NCI-H82 treated with DMSO at 0.1 percent for 48 hours (cell line): ENCODE measurements around the gene DIDO1.
A peak's percentile ranks its signal among the peaks of the same experiment; 100 is the strongest.

ENCODE experiments used
- DNase-seq: peaks from one replicate; lab custom pipeline; 2025; ENCODE audit not compliant: unreplicated experiment; lab: John Stamatoyannopoulos, UW

The DIDO1 gene

DNA sequence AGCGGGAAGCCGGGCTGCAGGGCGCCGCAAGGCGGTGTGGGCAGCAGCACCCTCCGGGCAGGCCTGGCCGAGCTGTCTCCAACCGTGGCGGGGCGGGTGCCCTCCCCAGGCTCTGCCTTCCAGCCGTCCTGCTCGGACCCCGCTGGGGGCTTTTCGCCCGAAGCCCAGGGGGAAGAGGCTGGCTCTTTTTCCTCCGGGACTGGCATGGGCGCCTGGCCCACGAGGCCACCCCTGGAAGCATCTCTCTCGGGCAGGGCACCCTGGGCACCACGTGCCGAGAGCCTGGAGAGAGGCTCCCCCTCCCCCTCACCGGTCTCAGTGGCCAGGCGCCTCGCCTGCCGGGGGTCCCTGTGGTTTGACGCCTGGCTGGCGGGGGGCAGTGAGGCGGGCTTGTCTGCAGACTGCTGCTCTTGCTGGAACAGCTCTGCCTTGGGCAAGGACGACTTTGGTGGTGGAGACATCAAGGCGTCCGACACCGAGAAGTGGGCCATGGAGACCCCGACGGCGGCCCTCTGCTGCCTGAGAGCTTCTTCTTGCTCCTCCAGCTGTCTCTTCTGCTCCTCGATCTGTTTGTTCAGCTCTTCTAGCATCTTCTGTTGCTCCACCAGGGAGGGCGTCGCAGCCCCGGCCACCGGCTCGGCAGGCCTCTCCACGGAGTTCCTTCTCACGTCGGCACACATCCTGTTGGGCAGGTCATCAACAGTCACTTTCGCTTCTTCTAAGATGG lies 45.2 kb downstream of the DIDO1 start:
- no peak for DNase-seq

DNA sequence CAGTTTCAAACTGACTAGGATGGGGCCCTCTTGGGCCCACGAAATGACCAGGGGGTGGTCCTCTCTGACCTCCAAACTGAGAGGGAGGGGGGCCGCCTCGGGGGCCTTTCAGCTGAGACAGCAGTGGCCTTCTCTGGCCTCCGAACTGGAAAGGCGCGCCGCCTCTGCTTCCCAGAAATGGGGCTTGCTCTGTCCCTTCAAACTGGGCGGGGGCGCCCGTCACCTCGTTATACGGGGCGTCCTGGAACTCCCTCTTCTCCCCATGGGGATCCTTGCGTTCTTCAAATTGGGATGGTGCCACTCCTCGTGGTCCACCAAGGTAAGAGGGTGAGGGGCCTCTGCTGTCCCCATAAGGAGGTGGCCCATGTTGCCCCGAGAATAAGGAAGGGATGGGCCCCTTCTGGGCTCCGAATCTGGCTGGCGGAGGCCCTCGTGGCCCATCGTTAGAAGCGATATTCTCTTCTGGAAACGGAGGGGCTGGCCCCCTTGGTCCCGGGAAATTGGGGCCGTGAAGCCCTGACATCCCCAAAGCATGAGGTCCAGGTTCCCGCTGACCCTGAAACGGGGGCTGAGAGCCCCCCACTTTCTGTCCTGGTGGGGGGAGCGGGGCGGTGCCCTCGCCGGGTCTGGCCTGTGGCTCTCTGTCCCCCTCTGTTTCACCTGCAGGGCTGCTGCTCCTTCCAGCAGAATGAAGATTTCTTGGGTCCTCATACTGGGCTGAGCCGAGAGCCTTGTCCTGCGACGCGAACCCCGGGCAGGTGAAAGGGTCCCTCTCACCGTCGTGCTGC lies 46.0 kb downstream of the DIDO1 start:
- no peak for DNase-seq

- DNase-seq: no peak
These were observed 46.8 kb downstream of the DIDO1 start for GRCh38 chr20:62879275-62880146.

DNA sequence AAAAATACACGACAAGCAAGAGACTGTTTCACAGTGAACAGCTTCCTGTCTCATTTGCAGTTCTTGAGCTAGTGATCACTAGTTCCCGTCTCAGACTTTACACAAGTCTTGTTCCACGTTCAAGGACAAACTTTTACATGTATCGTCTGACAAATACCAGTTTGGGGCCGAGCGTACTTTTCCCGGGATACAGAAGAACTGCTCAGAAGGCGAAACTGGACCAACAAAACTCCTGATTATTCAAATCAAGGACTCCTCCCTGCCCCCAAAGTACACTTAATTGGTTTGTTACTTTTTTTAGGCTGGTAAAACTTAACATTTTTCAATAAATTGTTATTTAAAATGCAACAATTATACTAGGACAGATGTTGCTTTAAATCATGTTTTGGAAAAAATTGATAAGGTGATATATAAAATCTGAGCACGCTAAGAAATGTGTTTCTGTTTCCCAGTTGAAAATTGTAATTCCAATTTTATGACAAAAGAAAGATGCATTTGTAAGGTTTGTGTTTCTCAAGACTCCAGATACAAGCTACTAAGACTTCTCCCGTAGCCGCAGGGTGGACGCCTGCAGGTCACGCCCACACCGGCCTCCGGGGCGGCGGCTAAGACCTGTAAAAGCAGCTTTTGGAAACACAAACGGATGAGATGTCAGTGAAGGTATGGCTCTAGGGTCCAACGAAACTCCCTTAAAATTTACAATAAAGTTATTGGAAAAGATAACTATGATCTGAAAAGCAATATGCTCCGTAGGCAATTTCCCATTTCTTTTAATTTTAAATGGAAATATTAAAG lies 47.9 kb downstream of the DIDO1 start:
- DNase-seq: no peak

GRCh38 chr20:62876902-62877816 lies 49.1 kb downstream of the DIDO1 start:
- DNase-seq: no peak

DNA sequence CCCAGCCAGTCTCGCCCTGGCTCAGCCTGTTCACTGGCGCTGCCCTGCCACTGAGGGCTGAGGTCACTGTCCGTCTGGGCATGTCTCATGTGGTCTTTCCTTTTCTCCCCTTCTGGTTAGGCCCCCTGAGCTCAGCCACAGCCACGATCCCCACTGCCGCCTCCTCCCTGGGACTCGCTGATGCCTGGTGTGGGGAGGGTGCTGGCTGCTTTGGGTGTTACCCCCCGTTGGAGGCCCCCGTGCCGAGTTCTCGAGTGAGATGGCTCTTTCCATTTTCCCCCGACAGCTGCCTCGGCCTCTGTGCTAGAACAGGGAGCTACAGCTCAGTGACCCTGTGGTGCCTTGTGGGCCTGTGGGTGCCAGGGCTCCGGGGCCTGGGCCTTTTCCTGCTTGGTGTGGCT lies 49.8 kb downstream of the DIDO1 start:
- DNase-seq: no peak

DNA sequence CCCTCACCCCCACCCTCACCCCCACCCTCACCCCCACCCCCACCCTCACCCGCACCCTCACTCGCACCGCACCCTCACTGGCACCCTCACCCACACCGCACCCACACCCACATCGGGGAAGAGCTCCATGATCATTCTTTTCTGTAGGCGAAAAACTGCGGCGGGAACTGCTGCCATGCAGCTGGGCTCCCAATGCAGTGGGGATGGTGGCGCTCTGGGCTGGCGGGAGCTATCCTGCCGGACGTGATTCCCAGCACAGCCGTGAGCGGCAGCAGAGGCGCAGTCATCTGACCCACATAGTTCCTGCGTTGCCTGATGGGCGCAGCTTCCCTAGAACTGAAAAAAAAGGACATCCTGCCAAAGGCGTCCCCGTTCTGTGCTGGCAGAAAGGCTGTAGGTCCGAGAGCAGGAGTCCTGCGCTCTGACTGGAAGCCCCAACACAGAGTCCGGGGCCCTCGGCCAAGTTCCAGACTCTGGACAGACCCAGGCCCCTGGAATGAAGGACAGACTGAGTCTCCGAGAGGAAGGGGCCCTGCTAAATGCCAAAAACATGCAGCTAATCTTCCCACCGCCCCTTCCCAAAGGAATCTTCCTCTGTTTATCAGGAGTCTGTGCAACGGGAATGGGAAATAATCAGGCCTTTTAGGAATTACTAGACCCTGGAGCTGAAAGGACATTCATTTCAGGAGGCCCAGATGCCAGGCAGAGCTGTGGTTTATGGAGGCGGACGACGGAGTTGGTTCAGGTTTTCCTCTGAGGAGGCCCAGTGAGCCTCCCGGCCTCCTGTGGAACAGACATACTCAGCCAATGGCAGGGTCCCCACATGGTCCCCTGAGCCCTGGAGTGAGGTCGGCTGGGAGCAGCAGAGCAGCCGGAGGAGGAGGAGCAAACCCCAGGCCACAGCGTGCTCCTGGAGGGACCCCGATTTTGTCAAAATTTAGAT lies 50.6 kb downstream of the DIDO1 start:
- DNase-seq: peak; percentile 31

GRCh38 chr20:62874964-62875344 lies 51.4 kb downstream of the DIDO1 start:
- DNase-seq: no peak

DNA sequence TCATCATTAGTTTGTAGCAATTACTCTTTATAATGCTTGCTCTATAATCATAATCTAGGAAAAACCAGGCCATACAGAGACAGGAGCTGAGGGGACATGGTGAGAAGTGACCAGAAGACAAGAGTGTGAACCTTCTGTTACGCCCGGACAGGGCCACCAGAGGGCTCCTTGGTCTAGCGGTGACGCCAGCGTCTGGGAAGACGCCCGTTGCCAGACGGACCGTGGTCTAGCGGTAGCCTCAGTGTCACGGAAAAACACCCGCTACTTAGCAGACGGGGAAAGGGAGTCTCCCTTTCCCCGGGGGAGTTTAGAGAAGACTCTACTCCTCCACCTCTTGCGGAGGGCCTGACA lies 52.6 kb downstream of the DIDO1 start:
- peak; percentile 3 for DNase-seq

DNA sequence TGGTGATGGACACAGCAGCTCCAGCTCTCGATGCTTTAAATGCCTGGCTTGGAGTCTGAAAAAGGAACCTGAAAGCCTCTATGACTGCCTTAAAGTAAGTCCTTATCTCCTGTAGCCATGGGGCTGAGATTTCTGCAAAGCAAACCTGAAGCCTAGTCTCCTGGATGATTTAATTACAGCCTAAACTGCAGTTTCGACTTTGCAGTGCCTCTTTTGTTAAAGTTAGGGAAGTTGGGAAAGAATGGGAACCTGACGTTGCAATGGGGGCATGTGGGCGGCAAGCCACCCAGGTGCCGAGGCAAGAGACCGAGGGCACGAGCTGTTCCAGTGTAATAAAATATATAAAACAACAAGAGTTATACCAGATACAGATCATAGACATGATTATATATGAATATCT lies 53.0 kb downstream of the DIDO1 start:
- no peak for DNase-seq

- no peak for DNase-seq
These were observed 53.4 kb downstream of the DIDO1 start for GRCh38 chr20:62872862-62873261.

DNA sequence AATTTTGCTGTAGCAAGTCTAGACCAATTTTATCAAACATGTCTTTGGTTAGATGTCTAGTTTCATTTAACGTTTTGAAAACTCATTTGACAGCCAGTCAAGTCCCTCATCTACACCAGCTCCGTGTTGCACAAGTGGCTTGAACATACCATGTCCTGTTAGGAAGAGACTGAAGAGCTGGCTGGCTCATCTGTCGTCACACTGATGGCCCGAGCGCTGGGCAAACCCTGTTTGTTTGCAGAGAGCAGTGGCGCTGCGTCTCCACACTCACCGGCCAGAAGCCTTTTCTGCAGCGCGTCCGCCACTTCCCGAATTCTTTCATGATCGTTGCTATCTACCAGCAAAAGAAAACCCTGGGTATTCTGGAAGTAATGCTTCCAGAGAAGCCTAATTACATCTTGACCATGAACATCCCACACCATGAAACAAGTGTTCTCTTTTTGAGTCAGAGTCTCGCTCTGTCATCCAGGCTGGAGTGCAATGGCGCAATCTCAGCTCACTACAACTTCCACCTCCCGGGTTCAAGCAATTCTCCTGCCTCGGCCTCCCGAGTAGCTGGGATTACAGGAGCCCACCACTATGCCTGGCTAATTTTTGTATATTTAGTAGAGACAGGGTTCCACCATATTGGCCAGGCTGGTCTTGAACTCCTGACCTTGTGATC lies 54.0 kb downstream of the DIDO1 start:
- no peak for DNase-seq

GRCh38 chr20:62864207-62864606 lies 62.1 kb downstream of the DIDO1 start:
- DNase-seq: no peak

GRCh38 chr20:62861726-62862336 lies 64.5 kb downstream of the DIDO1 start, which contains the start of gene TCFL5:
Gene TCFL5 (minus strand): TSS chr20:62861822. CDS start chr20:62861670, 152 bp downstream.
- DNase-seq: peak; percentile 38

DNA sequence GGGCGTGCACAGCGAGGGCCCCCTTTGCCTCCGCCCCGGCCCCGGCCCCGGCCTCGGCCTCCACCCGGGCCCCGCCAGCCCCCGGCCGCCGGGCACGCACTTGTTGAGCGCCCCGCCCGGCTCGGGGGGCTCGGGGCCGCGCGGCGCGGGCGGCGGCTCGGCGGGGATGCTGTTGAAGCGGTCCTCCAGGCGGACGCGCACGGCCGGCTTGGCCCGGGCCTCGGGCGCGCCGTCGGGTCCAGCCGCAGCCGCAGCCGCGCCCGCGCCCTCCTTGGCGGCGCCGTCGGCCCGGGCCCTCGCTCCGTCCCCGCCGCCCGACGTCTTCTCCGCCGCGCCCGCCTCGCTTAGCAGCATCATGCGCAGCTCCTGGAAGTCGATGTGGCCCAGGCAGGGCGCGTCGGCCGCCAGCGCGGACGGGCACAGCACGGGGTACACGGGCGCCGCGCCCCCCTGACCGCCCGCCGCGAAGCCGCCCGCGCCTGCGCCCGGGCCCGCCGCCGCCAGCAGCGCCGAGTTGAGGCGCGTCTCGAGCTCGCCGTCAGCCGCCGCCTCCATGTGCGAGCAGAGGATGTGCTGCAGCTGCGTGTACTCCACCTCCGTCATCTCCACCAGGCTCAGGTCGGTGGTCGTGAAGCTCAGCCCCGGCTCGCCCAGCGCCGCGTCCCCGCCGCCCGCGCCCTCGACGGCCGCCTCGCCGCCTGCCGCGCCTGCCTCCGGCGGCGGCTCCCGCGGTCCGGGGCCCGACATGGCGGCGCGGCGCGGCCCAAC lies 65.2 kb downstream of the DIDO1 start:
- no peak for DNase-seq

DNA sequence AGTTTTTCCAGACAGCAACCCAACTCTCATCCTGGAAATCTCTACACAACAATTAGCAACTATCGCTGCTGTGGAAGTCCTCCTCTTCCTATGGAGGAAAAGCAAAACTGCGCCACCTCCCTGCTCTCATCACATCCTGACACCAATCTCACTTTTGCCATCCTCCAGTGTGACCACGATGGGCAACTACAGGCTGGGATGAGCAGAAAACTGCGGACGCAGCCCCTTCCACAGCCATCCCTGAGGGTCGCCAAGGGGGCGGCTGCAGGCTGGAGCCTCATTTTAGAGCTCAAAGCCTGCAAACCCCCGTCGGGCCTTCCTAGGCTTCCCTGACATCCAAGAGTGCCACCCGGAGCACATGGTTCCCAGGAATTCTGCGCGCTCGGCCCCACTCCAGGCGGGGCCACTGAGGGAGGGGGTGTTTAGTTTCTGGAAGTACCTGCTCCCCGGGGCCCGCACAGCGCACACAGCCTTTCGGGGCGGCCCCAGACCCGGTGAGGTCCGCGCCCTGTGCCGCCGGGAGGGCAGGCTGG lies 65.8 kb downstream of the DIDO1 start:
- no peak for DNase-seq

DNA sequence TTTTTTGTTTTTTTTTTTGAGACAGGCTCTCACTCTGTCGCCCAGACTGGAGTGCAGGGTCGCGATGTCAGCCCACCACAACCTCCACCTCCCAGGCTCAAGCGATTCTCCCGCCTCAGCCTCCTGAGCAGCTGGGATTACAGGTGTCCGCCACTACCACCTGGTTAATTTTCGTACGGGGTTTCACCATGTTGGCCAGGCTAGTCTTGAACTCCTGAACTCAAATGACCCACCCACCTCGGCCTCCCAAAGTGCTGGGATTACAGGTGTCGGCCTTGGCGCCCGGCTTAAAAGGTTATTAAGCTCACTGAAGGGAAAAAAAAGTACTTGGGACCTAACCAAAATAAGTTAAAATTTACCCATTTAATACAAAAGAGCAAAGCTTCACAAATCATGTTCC lies 66.6 kb downstream of the DIDO1 start:
- no peak for DNase-seq
